ENCODE measurements around the gene NOP14. TPM values are rescaled to one million over a fixed set of nuclear protein-coding genes. Genes with fewer than 3 reads are reported as not detected.
A peak's percentile ranks its signal among the peaks of the same experiment; 100 is the strongest.
"Not testable (repeated sequence)": the region's sequence is repeated elsewhere in the genome, so short reads cannot be mapped to it uniquely, and the experiment has no call there.

Gene NOP14
- total and polyA plus RNA-seq, 2 donors (not counting 1 experiment from before 2014, with no cell fraction given) = 9.1 to 30.4 TPM

DNA sequence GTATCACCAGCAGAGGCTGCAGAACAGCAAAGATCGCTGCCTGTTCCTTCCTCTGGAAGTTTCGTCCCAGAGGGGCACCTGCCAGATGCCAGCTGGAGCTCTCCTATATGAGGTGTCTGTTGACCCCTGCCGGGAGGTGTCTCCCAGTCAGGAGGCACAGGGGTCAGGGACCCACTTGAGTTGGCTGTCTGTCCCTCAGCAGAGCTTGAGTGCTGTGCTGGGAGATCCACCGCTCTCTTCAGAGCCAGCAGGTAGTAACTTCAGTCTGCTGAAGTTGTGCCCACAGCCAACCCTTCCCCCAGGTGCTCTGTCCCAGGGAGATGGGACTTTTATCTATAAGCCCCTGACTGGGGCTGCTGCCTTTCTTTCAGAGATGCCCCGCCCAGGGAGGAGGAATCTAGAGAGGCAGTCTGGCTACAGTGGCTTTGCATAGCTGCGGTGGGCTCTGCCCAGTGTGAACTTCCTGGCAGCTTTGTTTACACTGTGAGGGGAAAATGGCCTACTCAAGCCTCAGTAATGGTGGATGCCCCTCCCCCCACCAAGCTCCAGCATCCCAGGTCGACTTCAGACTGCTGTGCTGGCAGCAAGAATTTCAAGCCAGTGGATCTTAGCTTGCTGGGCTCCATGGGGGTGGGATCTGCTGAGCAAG lies 40.6 kb downstream of the NOP14 start:
- Histone ChIP-seq H3K4me1 (ENCODE audit: control insufficient read depth in 2 of 2, insufficient read depth in 2 of 2, low read length in 2 of 2) (peaks cover 25 to 34% of the 10 kb centered on the region in 2 donors), H3K4me2 (replicated peaks; ENCODE audit: low read depth, low read length, poor library complexity, severe bottlenecking) (peak overlapping the region; percentile 33), H3K27ac (ENCODE audit: low read length in 2 of 2) (peak overlapping the region in 1 of 2 donors; percentile 49), H3K36me3 (replicated peaks in 1 of 2; ENCODE audit: control extremely low read depth in 1 of 2, control insufficient read depth in 1 of 2, extremely low read depth in 1 of 2, insufficient read depth in 2 of 2, low read length in 1 of 2) (peaks cover 0 to 49% of the 10 kb centered on the region in 2 experiments), H4K20me1 (ENCODE audit: control insufficient read depth, insufficient read depth, low read length, poor library complexity, severe bottlenecking) (peaks cover 65% of the 10 kb centered on the region), H3K79me2 (ENCODE audit: control insufficient read depth, insufficient read depth, low read length) (peaks cover 73% of the 10 kb centered on the region)
- not testable (repeated sequence) for H3K9me3 ChIP-seq (ENCODE audit: control extremely low read depth in 1 of 3, control insufficient read depth in 2 of 3, insufficient read depth in 1 of 3, low read length in 2 of 3); H3K27me3 Mint-ChIP-seq; H3K9me3 Mint-ChIP-seq (ENCODE audit: insufficient read depth); H3K9ac ChIP-seq (ENCODE audit: low read length); H2AFZ ChIP-seq (ENCODE audit: insufficient read depth, low read depth, low read length, poor library complexity, severe bottlenecking); H3K4me3 ChIP-seq (ENCODE audit: control extremely low read depth in 1 of 5, extremely low read depth in 1 of 5, insufficient read depth in 1 of 5, low read depth in 2 of 5, low read length in 4 of 5); H3K27me3 ChIP-seq (replicated peaks in 1 of 4; ENCODE audit: control extremely low read depth in 1 of 4, control insufficient read depth in 3 of 4, insufficient read depth in 4 of 4, low read length in 3 of 4); ATAC-seq (ENCODE audit: low read depth)
- CTCF ChIA-PET = interaction anchor here (1.1 to 3.1 kb wide), 3 partner anchors 9 to 159 kb away, joined by 3 to 11 read pairs (median 5); no protein-coding TSS in a partner anchor
- Mint-ChIP-seq H3K4me3 (peak overlapping the region; percentile 73), H3K4me1 (peaks cover 62% of the 10 kb centered on the region), H3K27ac (peak overlapping the region; percentile 79)
- peak; percentile 61 for DNase-seq
- 78% methylated on average over 4 of the region's 7 CpGs for WGBS (ENCODE audit: insufficient coverage)
- intact Hi-C loops (cut with micrococcal nuclease) = loop anchor here (1.0 kb wide), 1 partner anchor 9 kb away; no protein-coding TSS in a partner anchor
- POLR2A ChIA-PET = interaction anchor here (1.1 kb wide), 1 partner anchor 13 kb away, joined by 3 read pairs; no protein-coding TSS in a partner anchor

- not testable (repeated sequence) for H3K9me3 ChIP-seq (ENCODE audit: control extremely low read depth in 1 of 3, control insufficient read depth in 2 of 3, insufficient read depth in 1 of 3, low read length in 2 of 3); H3K27me3 Mint-ChIP-seq; H3K27me3 ChIP-seq (replicated peaks in 1 of 4; ENCODE audit: control extremely low read depth in 1 of 4, control insufficient read depth in 3 of 4, insufficient read depth in 4 of 4, low read length in 3 of 4); H3K4me3 ChIP-seq (ENCODE audit: control extremely low read depth in 1 of 5, extremely low read depth in 1 of 5, insufficient read depth in 1 of 5, low read depth in 2 of 5, low read length in 4 of 5); H2AFZ ChIP-seq (ENCODE audit: insufficient read depth, low read depth, low read length, poor library complexity, severe bottlenecking); H3K9me3 Mint-ChIP-seq (ENCODE audit: insufficient read depth); H3K9ac ChIP-seq (ENCODE audit: low read length)
- POLR2A ChIA-PET = interaction anchor here (0.6 to 1.8 kb wide), 3 partner anchors 8 to 112 kb away, joined by 3 to 5 read pairs (median 4); no protein-coding TSS in a partner anchor
- Histone ChIP-seq H3K79me2 (ENCODE audit: control insufficient read depth, insufficient read depth, low read length) (peaks cover 66% of the 10 kb centered on the region), H4K20me1 (ENCODE audit: control insufficient read depth, insufficient read depth, low read length, poor library complexity, severe bottlenecking) (peaks cover 40% of the 10 kb centered on the region), H3K4me1 (ENCODE audit: control insufficient read depth in 2 of 2, insufficient read depth in 2 of 2, low read length in 2 of 2) (peaks cover 25 to 32% of the 10 kb centered on the region in 2 donors), H3K4me2 (replicated peaks; ENCODE audit: low read depth, low read length, poor library complexity, severe bottlenecking) (peak overlapping the region; percentile 22), H3K36me3 (replicated peaks in 1 of 2; ENCODE audit: control extremely low read depth in 1 of 2, control insufficient read depth in 1 of 2, extremely low read depth in 1 of 2, insufficient read depth in 2 of 2, low read length in 1 of 2) (peaks cover 5 to 41% of the 10 kb centered on the region in 2 experiments), H3K27ac (ENCODE audit: low read length in 2 of 2) (peak overlapping the region; percentile 57 to 83)
- peak overlapping the region; percentile 79 for H3K4me3 Mint-ChIP-seq
- WGBS (ENCODE audit: insufficient coverage) = no CpG with 5 or more reads among the region's 8 CpGs
- peaks cover 71% of the 10 kb centered on the region for H3K4me1 Mint-ChIP-seq
- intact Hi-C loops (cut with micrococcal nuclease) = loop anchor here (1.0 to 2.0 kb wide), 2 partner anchors 14 to 83 kb away; no protein-coding TSS in a partner anchor
- CTCF ChIA-PET = interaction anchor here (0.7 to 1.2 kb wide), 2 partner anchors 155 to 191 kb away, joined by 4 read pairs; no protein-coding TSS in a partner anchor
- H3K27ac Mint-ChIP-seq = peak overlapping the region; percentile 95
- ATAC-seq (ENCODE audit: low read depth) (peak; percentile 92), DNase-seq (peak; percentile 69)
Measured at GRCh38 chr4:2918714-2919113, 44.5 kb downstream of the NOP14 start.

- ATAC-seq (ENCODE audit: low read depth) (peak; percentile 31), DNase-seq (peak; percentile 56)
- Histone ChIP-seq H3K4me2 (replicated peaks; ENCODE audit: low read depth, low read length, poor library complexity, severe bottlenecking) (peak overlapping the region; percentile 22), H3K36me3 (replicated peaks in 1 of 2; ENCODE audit: control extremely low read depth in 1 of 2, control insufficient read depth in 1 of 2, extremely low read depth in 1 of 2, insufficient read depth in 2 of 2, low read length in 1 of 2) (peaks cover 6 to 41% of the 10 kb centered on the region in 2 experiments), H3K27ac (ENCODE audit: low read length in 2 of 2) (peak overlapping the region; percentile 57 to 83), H3K79me2 (ENCODE audit: control insufficient read depth, insufficient read depth, low read length) (peaks cover 66% of the 10 kb centered on the region), H4K20me1 (ENCODE audit: control insufficient read depth, insufficient read depth, low read length, poor library complexity, severe bottlenecking) (peaks cover 42% of the 10 kb centered on the region), H3K4me1 (ENCODE audit: control insufficient read depth in 2 of 2, insufficient read depth in 2 of 2, low read length in 2 of 2) (peaks cover 24 to 28% of the 10 kb centered on the region in 2 donors)
- H3K9me3 Mint-ChIP-seq (ENCODE audit: insufficient read depth); H3K9ac ChIP-seq (ENCODE audit: low read length); H3K4me3 ChIP-seq (ENCODE audit: control extremely low read depth in 1 of 5, extremely low read depth in 1 of 5, insufficient read depth in 1 of 5, low read depth in 2 of 5, low read length in 4 of 5); H3K27me3 ChIP-seq (replicated peaks in 1 of 4; ENCODE audit: control extremely low read depth in 1 of 4, control insufficient read depth in 3 of 4, insufficient read depth in 4 of 4, low read length in 3 of 4); H2AFZ ChIP-seq (ENCODE audit: insufficient read depth, low read depth, low read length, poor library complexity, severe bottlenecking); H3K9me3 ChIP-seq (ENCODE audit: control extremely low read depth in 1 of 3, control insufficient read depth in 2 of 3, insufficient read depth in 1 of 3, low read length in 2 of 3); H3K27me3 Mint-ChIP-seq: not testable (repeated sequence)
- Mint-ChIP-seq H3K4me3 (peak overlapping the region; percentile 79), H3K27ac (peak overlapping the region; percentile 95), H3K4me1 (peaks cover 67% of the 10 kb centered on the region)
- intact Hi-C loops (cut with micrococcal nuclease) = loop anchor here (1.0 to 2.0 kb wide), 2 partner anchors 15 to 83 kb away; no protein-coding TSS in a partner anchor
- no CpG with 5 or more reads among the region's 2 CpGs for WGBS (ENCODE audit: insufficient coverage)
- POLR2A ChIA-PET = interaction anchor here (1.8 kb wide), 1 partner anchor 18 kb away, joined by 5 read pairs; no protein-coding TSS in a partner anchor
- CTCF ChIA-PET = interaction anchor here (0.7 to 1.2 kb wide), 2 partner anchors 155 to 191 kb away, joined by 4 read pairs; no protein-coding TSS in a partner anchor
Measured at GRCh38 chr4:2918300-2918699, 44.9 kb downstream of the NOP14 start.
